Measurements from ENCODE around the gene DSCAML1.

Gene DSCAML1

DNA sequence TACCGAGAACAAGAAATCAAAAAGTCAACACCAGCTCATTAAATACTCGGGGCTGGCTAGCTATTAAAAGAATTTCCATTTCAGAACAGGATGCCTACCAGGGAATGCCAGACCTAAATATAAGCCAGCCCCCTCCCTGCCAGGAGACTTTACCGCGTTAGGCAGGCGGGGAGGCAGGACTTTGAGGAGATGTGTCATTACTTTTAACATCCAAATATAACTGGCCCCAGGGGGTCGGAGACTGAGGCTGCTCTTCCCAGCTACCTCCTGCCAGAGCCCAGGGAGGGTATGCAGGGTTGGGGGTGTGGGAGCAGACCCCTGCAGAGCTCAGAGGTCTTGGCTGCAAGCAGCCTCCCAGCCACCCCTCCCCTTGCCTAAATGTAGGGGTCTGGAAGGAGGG lies 183.5 kb downstream of the DSCAML1 start:
- no peak for DNase-seq (ENCODE audit: low spot score)

DNA sequence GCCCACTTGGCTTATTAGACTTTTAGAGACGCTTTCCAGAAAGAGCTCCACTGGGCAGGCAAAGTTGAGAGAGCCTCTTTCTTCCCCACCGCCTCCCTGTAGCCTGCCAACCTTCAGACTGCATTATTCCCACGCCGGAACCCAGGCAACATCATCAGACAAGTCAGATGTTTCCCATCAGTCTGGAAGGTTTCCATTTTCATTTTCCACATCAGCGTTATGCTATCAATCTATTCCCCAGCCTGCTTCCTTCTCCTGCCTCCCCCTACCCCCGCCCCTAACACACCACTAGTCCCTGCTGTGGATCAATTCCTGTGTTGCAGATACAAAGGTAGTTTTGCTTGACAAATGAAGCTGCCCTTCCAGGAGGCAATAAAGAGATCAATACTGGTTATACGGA lies 184.8 kb downstream of the DSCAML1 start:
- DNase-seq (ENCODE audit: low spot score) = no peak

DNA sequence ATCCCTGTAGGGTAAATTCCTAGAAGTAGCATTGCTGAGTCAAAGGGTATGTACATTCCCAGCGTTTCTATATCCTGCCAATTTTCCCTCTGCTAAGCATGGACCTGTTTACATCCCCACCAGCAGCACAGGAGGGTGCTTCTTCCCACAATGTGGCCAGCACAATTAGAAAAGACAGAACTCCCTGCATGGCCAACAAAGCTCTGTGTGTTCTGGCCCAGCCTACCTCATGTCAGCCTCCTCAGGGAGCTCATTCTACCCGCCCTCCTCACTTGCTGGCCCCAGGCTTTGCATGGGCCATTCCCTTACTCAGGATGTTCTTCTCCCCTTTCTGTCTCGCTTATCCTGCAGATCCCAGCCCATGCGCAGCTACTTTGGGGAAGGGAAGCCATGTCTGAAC lies 186.1 kb downstream of the DSCAML1 start:
- no peak for DNase-seq (ENCODE audit: low spot score)

DNA sequence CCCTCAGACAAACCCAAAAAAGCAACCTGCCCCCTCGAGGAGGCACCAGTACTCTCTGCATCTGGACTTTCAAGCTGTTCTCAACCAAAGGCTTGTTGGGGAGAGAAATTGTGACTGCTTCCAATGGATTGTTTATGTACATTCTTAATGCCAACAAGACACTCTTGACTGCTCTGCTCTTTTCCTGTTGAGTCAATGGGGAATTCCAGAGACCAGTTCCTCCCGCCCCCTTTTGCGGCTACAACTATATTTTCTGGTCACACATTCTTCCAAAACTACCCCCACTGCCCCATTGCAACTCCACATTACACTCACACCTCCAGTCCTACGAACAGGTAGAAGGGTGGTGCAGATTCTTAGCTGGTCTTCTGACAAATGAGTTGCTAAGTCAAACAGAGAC lies 187.0 kb downstream of the DSCAML1 start:
- DNase-seq (ENCODE audit: low spot score) = no peak

DNA sequence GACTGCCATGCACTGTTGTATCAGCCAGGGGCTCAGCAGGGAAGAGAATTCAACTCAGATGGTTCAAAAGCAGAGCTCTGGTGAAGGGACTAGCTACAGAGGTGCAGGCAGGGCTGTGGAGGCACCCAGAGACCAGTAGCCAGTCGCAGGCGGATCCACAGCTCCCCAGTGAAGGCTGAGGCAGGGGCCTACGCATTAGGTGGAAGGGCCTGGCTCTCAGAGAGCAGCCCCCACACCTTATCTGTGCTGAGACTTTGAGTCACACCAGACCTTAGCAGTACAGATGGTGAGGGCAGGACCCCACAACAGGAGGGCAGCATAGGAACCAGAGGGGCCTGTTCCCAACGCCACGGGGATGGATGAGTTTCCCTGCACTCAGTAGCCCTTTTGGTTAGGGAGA lies 189.6 kb downstream of the DSCAML1 start:
- no peak for DNase-seq (ENCODE audit: low spot score)

DNA sequence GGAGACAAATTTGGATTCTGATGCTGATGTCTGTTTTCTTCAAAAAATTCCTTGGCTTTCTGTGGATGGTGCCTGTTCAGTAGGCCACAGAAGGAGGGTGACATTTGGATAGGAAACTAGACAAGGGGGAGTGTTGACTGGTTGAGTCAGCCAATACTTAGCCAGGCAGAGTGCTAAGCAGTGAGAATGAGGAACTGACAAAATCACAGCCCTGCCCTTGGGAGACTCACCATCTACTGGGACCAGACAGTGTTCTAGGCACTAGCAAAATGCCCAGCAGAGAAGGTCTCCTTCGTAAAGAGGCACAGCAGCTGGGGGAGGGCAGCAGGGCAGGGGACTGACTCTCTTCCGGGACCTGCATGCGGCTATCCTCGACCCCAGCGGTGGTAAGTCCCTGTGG lies 190.2 kb downstream of the DSCAML1 start:
- DNase-seq (ENCODE audit: low spot score) = no peak

DNA sequence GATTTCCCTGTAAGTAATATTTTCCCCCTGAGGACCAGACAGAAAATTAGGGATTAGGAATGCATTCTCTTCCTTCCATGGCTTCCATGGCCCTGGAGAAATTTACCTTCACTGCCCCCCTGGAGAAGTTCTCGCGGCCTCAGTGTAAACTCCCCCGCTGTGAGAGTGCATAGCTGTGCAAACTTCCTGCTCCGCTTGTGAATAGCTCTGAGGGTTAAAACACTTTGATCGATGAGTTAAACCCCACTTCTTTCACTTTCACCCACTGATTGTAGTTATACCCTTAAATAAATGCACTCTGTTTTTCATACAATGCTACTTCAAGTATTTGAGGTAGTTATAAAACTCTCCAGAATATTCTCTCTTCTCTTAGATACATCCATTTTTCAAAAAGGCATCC lies 190.8 kb downstream of the DSCAML1 start:
- no peak for DNase-seq (ENCODE audit: low spot score)

DNA sequence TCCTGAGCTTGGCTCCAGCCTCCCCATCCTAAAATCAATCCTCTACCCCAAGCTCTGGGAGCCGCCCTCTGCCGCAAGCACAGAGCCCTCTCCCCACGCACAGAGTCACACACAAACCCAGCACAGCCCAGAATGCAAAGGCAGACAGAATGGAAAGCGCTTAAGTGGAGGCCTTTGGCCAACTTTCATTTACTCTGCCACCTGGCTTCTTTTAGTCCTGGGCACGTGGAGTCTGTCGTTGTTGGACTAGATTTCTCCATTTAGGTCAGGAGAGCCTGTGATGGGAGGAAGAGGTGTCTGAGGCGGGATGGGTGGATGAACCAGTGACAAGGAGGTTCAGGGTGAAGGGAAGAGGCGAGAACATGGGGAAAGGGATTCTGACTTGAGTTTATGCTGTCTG lies 191.7 kb downstream of the DSCAML1 start:
- DNase-seq (ENCODE audit: low spot score) = no peak

DNA sequence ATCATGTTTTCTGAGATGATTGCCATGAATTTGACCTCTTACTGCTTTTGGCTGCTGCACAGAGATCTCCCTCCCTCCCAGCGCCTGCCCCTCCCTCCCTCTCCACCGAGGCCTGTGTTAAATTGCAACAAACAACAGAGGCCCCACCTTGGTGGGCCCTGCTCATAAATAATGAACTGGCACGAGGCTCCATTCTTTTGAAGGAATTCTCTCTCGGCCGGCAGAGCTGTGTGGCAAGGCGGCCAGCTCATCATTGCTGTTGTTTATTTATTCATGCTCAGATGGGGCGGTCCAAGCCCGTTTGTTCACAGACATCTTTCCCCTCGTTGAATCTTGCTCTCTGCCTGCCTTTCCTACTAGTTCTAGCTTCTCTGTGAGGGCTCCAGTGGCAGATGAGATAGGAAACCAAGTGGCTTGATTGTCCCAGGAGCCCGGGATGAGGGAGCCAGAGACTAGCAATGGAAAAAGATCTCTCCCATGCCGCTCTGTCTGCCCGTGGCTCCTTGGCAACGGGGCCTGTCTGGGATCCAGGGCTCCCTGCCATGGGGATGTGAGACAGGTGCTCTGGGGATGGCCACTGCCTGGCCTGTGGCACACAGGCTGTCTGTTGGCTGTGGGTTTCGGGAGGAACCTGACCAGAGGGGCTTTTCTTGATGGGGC lies 192.6 kb downstream of the DSCAML1 start:
- no peak for DNase-seq (ENCODE audit: low spot score)

DNA sequence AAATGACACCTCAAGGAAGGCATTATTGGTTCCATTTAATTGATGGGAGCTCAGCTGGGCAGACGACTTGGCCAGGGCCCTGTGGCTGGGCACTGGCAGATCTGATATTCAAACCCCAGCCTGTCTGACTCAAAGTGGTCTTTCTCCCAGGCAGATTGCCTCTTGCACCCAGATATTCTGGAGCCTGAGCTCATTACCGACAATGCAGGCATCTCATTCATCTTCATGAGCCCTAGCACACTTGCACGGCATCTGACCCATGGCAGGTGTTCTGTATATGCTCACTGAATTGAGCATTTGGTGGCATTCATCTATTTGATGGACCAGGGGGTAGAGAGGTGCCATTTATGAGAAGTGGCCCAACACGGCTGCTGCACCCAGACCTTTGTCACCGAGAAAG lies 193.1 kb downstream of the DSCAML1 start:
- no peak for DNase-seq (ENCODE audit: low spot score)

DNA sequence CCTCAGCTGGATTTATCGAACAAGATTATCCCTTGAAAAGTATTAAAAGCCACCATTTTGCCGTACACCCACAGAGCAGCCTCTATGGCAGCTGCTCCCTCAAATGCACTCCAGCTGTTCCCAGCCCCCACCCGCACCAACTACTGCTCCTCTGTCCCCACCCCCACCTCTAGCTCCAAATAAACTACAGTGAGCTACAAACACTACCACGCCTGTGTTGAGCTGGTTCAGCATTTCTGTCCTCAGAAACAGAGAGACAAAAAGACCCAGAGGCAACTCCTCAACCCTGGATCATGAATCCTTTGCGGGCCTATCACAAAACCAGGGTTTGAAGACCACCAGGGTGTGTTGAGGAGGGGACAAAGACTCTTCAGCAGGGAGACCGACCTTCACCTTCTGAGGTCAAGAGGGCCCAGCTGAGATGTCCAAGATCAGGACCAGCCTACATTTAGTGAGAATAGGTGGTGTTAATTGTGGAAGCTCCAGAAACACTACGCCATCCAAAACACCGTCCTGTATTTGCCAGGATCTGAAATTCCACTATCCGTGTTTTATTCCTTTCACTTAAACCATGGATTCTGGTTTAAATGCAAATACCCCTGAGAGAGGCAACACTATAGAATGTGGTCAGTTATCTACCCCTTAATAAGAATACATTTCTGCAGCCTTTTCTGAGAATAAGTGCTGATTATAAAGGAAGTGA lies 195.9 kb downstream of the DSCAML1 start:
- no peak for DNase-seq (ENCODE audit: low spot score)

DNA sequence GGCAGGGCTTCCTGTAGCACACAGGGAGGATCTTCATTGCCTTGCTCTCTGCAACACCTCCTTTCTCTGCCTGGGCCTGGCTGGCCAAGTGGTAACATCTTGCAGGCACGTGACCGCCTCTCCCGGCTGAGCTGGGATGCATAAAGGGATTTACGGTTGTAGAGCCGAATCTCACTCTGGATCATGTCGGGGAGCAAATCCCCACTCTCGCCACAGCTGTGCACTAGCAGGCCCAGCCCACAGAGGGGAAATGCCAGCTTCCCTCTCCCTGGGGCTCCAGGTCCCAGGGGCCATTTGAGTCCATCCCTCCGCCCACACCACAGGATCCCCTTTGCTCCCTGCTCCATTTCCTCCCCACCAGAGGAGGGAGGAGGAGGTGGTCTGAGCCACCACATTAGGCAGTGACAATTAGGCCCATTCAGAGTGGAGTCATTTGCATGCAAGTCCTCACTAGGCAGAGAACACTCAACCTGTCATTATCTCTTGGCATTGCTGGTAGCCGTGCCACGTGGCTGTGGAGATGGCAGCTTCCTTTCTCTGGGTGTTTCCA lies 196.7 kb downstream of the DSCAML1 start:
- DNase-seq (ENCODE audit: low spot score) = no peak

DNA sequence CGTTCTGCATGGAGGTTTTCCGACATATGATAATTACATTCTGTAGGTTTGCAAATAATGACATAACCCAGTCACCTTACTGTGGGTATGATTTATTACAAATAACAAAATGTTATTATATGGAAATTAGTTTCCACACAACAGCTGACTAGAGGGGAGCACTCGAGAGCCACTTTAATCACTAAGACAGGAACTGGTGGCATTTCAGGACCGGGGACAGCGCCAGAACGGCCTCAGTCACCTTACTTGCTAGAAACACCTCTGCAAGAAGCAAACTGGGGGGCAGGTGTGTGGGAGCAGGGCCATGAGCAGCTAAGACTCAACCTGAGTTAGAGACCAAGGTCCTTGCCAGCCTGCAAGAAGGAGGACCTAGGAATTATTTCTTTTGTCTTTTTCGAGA lies 199.9 kb downstream of the DSCAML1 start:
- DNase-seq (ENCODE audit: low spot score) = peak; percentile 40

DNA sequence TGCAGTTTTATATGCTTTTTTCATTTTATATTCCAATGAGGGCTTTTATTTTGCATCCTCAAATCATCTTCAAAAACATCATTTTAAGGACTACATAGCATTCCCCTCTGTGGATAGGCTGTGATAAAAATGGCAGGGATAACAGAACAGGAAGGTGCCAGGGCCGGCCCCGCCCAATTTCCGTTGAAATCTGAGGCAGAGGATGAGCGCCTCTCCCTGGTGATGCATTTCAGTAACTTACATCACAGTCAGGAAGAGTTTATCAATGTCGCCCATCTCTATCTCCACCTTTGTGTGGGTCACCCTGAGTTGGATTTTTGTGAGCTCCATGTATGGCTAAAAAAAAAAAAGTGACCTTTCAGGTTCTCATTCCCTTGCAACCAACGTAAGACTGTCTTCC lies 201.6 kb downstream of the DSCAML1 start:
- DNase-seq (ENCODE audit: low spot score) = no peak

DNA sequence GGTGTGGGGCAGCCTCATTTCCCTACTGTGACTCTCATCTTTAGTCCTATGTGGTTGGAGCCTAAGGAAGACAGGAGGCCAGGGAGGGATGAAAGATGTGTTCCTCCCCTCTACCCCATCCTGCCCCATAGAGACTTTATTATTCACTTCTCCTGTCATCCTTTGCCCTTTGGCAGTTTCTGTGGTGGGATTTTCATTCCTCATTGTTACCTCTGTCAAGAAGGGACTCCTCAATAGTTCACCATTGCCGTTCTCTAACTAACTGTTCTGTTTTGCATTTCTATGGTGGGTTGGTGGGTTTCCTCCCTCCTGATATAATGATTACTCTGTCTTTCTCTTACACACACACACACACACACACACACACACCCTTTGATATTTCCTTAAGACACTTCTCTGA lies 202.3 kb downstream of the DSCAML1 start:
- DNase-seq (ENCODE audit: low spot score) = no peak

DNA sequence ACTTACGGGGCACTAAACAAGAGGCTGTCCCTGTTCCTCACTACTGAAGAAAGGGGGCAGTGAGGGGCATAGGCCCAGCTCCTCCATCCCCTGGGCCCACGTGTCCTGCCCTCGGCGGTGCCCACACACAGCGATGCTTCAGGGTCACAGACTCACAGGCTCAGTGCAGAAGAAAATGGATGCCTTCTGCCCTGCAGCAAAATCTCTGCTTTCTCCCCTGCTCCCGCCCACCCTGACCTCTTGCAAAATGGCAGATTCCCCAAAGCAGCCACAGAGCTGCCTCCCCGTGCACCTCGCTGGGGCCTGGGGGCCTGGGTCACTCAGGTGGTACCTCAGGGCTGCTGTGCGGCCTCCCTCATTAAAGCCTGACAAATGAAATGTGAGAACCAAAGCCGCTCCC lies 204.0 kb downstream of the DSCAML1 start:
- no peak for DNase-seq (ENCODE audit: low spot score)

DNA sequence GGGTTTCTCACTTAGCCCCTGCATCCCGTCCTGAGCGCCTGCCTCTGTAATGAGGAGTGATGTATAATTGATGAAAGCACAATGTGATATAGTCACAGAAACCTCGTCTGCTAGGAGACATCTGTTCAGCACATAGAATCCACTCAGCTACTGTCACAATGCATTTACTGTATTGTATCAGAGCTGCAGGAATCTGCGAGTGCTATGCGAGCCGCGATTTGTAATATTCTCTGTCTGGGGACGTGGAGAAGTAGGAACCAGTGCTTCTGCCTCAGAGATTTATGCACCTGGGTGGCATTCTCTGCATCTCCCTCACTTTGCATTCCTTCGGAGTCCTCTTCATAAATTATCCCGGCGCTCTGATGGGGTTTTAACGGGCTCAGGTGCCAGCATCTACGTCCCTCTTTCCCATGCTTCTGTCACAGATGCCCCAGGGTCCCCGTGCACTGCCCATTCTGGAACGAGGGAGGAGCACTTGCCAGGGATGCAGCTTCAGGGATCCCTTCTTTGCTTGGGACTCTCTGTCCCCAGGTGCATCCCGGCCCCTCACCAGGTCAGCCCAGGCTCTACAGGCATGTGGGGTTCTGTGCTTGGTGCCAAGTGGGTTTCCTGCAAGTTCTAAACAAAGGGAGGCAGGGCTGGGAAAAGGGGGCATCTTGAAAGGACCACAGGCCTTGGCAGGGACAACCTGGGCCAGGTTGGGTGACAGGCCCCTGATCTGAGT lies 205.5 kb downstream of the DSCAML1 start:
- no peak for DNase-seq (ENCODE audit: low spot score)

DNA sequence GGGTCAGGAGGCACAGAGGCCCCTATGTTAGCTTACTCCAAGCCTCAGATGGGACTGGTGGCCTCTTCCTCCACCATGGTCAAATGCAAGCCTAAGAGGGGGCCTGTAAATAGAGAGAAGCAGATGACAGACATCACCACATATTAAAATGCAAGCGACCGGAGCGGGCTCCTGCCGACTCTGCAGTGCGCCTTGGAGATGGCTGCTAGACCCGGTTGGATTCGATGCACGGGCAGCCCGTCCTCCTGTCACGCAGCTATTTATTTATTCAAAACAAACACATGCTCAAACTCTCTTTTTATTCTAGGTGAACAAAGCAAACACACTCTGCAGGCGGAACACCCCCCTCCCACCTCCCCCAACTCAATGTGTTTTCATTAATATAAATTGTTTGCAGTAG lies 208.0 kb downstream of the DSCAML1 start:
- DNase-seq (ENCODE audit: low spot score) = no peak

DNA sequence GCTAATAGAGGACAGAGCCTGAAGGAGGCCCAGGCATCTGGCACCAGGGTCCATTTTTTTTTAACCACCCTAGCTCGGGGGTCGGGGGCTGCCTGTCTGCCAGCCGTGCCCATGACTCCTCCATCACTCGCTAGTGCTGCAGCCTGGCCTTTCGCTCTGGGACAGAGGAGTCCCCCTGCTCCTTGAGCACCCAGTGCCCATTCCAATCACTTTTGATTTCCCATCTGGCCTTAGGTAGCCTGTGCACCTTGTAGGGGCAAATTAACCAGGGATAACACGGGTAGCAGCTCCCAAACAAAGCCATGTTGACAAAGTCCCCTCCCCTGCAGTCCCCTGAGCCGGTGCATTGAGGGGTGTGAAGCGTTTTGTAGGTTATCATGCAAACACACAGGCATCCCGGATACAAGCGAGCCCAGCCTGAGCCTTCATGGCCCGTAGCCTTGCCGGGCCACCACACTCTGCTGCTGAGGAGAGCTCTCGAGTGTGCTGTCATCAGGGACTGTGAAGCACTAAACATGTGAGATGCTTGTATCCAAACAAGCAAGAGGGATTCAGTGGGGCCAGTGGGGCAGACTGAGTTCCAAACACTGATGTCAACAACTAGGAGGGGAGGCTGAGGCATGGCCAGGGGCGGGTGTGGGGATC lies 208.7 kb downstream of the DSCAML1 start:
- DNase-seq (ENCODE audit: low spot score) = no peak

DNA sequence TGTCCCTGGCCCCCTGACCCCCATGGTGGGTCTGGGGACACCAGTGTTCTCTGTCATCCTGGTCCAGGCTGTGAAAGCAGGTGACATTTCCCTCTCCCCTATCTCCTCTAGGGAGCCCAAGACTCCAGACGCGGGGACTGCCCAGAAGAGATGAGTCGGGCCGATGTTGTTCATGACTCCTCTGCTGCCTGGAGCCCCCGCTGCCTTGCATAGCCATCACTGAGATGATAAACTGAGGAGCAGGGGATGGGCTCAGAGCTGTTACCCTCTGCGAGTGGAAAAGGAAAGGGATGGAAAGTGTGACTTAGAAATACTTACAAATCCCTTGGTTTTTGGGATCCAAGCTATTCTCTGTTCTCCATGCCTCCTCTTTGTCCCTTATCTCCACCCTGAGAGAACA lies 209.6 kb downstream of the DSCAML1 start:
- no peak for DNase-seq (ENCODE audit: low spot score)

DNA sequence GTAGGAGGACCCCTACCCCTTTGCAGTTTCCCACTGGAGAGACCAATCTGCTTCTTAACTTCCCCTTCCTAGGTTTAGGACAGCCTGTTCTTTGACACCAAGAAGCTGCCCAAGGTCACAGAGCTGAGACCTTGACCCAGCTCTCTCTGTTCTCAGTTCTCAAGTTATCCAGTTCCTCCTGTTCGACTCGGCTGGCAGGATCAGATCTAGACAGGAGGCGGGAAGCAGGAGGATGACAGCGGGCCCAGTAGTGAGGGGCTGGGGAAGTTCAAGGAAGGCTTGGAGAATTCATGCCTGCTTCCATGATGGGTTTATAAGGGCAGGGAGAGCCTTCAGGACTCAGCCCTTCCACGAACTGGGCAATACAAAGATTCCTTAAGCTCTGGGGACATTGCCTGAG lies 210.6 kb downstream of the DSCAML1 start:
- no peak for DNase-seq (ENCODE audit: low spot score)

DNA sequence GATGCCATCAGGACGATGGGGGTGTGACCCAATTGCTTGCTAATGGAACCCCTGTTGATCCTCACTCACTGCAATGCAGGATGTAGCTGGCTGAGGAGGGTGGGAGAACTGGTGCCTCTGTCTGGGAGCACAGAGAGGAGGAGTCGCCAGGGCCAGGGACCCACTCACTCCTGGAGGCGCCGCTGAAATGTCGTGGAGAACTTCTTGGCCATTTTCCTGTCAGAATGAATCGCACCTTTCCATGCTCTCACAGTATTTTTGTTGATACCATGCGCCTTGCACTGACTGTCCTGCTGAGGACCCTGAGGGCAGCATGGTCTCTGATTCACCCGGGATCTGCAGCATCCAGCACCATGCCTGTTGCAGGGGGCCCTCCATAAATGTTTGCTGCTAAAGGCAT lies 211.4 kb downstream of the DSCAML1 start:
- DNase-seq (ENCODE audit: low spot score) = no peak
